ENCODE results near the gene CRISP1. TPM values are rescaled to one million over a fixed set of nuclear protein-coding genes. Genes with fewer than 3 reads are reported as not detected.

The CRISP1 gene
- polyA plus RNA-seq, 1 of the 3 experiments (the other 2 are of a cell fraction), result not detected

DNA sequence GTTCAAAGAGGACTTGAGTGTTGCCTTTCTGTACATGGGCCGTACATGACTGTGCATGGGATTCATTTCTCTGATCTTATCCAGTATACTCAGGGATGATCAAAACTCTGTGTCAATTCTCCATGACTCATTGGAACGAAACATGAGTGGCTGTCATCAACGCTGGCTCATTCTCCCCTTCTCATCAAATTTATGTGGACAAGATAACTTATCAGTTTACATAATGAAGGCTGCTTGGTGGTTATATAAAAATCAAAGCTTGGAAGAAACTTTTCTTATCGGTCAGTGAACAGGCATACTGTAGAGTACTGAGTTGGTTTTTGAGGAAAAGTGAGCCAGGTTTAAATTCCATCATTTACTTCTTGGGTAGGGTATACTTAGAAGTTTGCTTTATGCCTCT is 24.9 kb downstream of the CRISP1 start:
- 12% methylated on average over 4 of the region's 4 CpGs for whole genome bisulfite sequencing (ENCODE audit: low lambda C conversion rate)
- TF ChIP-seq, protein P1, sequence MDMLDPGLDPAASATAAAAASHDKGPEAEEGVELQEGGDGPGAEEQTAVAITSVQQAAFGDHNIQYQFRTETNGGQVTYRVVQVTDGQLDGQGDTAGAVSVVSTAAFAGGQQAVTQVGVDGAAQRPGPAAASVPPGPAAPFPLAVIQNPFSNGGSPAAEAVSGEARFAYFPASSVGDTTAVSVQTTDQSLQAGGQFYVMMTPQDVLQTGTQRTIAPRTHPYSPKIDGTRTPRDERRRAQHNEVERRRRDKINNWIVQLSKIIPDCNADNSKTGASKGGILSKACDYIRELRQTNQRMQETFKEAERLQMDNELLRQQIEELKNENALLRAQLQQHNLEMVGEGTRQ (IDR thresholded peaks at IDR 0.05; ENCODE audit: borderline replicate concordance, low read depth, low read length), result no peak
- Histone ChIP-seq H3K27me3 (ENCODE audit: insufficient read depth) (peaks cover 4% of the 10 kb centered on the region), H4K20me1 (ENCODE audit: insufficient read depth) (no peaks in the 10 kb centered on the region), H3K9me3 (no peaks in the 10 kb centered on the region), H3K9me2 (no peaks in the 10 kb centered on the region), H3K36me3 (replicated peaks in 1 of 2; ENCODE audit: control insufficient read depth in 1 of 2, insufficient read depth in 2 of 2, low read length in 1 of 2) (no peaks in the 10 kb centered on the region), H3K79me2 (ENCODE audit: insufficient read depth) (no peaks in the 10 kb centered on the region), H3K4me1 (ENCODE audit: control insufficient read depth in 1 of 2, insufficient read depth in 2 of 2, low read depth in 1 of 2, low read length in 1 of 2) (no peaks in the 10 kb centered on the region), H3K9ac (no peak overlapping the region), H2AFZ (ENCODE audit: low read depth) (no peak overlapping the region), H3F3A (replicated peaks; ENCODE audit: insufficient read depth) (no peaks in the 10 kb centered on the region), H3K4me3 (ENCODE audit: low read depth in 2 of 2, low read length in 1 of 2) (no peak overlapping the region), H3K4me2 (no peak overlapping the region), H3K27ac (ENCODE audit: low read depth in 2 of 2, low read length in 1 of 2) (no peak overlapping the region)
- ChIA-PET POLR2A (no interaction called here), CTCF (no interaction called here)
- no peak for DNase-seq

DNA sequence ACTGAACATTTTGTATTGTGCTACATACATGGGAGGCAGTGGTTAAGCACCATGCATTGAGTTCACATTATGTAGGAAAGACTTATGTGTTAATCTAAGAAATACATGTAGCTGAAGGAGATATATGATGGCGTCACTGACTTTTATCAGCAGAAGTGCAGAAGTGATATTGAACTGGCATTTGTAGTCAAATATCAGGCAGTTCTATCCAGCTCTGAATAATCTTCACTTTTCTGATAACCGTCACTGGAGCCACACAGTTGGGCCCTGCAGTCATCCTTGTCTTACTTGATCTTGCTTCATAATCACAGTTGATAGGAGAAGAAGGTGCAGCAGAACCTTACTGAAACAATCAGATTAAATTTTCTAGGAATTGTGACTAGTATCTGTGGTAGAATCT is 26.4 kb downstream of the CRISP1 start:
- no peak for DNase-seq
- Histone ChIP-seq H3K27ac (ENCODE audit: low read depth in 2 of 2, low read length in 1 of 2) (no peak overlapping the region), H3K9ac (no peak overlapping the region), H3K4me1 (ENCODE audit: control insufficient read depth in 1 of 2, insufficient read depth in 2 of 2, low read depth in 1 of 2, low read length in 1 of 2) (no peaks in the 10 kb centered on the region), H3K9me3 (no peaks in the 10 kb centered on the region), H3K27me3 (ENCODE audit: insufficient read depth) (peaks cover 4% of the 10 kb centered on the region), H4K20me1 (ENCODE audit: insufficient read depth) (no peaks in the 10 kb centered on the region), H2AFZ (ENCODE audit: low read depth) (no peak overlapping the region), H3K36me3 (replicated peaks in 1 of 2; ENCODE audit: control insufficient read depth in 1 of 2, insufficient read depth in 2 of 2, low read length in 1 of 2) (no peaks in the 10 kb centered on the region), H3F3A (replicated peaks; ENCODE audit: insufficient read depth) (no peaks in the 10 kb centered on the region), H3K4me2 (no peak overlapping the region), H3K79me2 (ENCODE audit: insufficient read depth) (no peaks in the 10 kb centered on the region), H3K4me3 (ENCODE audit: low read depth in 2 of 2, low read length in 1 of 2) (no peak overlapping the region), H3K9me2 (no peaks in the 10 kb centered on the region)
- WGBS (ENCODE audit: low lambda C conversion rate), result 14% methylated on average over 2 of the region's 2 CpGs
- ChIA-PET CTCF (no interaction called here), POLR2A (no interaction called here)
- no peak for TF ChIP-seq GATA2 (CRISPR knock-in tag; IDR thresholded peaks at IDR 0.05)
- TF ChIP-seq EZH2phosphoT487 (IDR thresholded peaks at IDR 0.05; ENCODE audit: borderline replicate concordance, low read depth), result no peak
- no peak for TF ChIP-seq NRF1 (IDR thresholded peaks at IDR 0.05; ENCODE audit: low read depth, low read length)
- no peak for TF ChIP-seq TCF12 (IDR thresholded peaks at IDR 0.05)
- TF ChIP-seq TEAD4 (IDR thresholded peaks at IDR 0.05; ENCODE audit: borderline replicate concordance, insufficient read depth), result no peak
- no peak for TF ChIP-seq EP300 (IDR thresholded peaks at IDR 0.05; ENCODE audit: borderline replicate concordance in 1 of 2, low read depth in 1 of 2, low read length in 1 of 2)
- TF ChIP-seq, protein P2, sequence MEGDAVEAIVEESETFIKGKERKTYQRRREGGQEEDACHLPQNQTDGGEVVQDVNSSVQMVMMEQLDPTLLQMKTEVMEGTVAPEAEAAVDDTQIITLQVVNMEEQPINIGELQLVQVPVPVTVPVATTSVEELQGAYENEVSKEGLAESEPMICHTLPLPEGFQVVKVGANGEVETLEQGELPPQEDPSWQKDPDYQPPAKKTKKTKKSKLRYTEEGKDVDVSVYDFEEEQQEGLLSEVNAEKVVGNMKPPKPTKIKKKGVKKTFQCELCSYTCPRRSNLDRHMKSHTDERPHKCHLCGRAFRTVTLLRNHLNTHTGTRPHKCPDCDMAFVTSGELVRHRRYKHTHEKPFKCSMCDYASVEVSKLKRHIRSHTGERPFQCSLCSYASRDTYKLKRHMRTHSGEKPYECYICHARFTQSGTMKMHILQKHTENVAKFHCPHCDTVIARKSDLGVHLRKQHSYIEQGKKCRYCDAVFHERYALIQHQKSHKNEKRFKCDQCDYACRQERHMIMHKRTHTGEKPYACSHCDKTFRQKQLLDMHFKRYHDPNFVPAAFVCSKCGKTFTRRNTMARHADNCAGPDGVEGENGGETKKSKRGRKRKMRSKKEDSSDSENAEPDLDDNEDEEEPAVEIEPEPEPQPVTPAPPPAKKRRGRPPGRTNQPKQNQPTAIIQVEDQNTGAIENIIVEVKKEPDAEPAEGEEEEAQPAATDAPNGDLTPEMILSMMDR (IDR thresholded peaks at IDR 0.05), result no peak
- no peak for TF ChIP-seq CHD2 (IDR thresholded peaks at IDR 0.05; ENCODE audit: low read length, partially characterized antibody)
- no peak for TF ChIP-seq SIN3A (IDR thresholded peaks at IDR 0.05; ENCODE audit: borderline replicate concordance, low read depth, low read length)
- TF ChIP-seq MEF2A (IDR thresholded peaks at IDR 0.05; ENCODE audit: borderline replicate concordance, low read depth), result no peak
